Fibroblast of lung (primary cell): Measurements from ENCODE around the gene CTRL.

Experiments used
- EZH2 ChIP-seq: IDR thresholded peaks from 2 replicates; pipeline ENCODE4 v1.5.1; 2012; ENCODE audit warnings: low read length, control low read depth, mild to moderate bottlenecking; ENCODE audit errors: missing control alignments
- TF ChIP-seq, protein P1 (sequence below), 2 donors: IDR thresholded peaks in 1 of 2; conservative IDR thresholded peaks in 1 of 2; 1 replicate in 1 of 2; 2 replicates in 1 of 2; pipeline ENCODE4 v1.5.1; 2011 to 2012; ENCODE audit warnings: low read length in 2 of 2, control low read depth in 1 of 2, inconsistent platforms in 1 of 2, low read depth in 1 of 2, mild to moderate bottlenecking in 1 of 2

DNA sequence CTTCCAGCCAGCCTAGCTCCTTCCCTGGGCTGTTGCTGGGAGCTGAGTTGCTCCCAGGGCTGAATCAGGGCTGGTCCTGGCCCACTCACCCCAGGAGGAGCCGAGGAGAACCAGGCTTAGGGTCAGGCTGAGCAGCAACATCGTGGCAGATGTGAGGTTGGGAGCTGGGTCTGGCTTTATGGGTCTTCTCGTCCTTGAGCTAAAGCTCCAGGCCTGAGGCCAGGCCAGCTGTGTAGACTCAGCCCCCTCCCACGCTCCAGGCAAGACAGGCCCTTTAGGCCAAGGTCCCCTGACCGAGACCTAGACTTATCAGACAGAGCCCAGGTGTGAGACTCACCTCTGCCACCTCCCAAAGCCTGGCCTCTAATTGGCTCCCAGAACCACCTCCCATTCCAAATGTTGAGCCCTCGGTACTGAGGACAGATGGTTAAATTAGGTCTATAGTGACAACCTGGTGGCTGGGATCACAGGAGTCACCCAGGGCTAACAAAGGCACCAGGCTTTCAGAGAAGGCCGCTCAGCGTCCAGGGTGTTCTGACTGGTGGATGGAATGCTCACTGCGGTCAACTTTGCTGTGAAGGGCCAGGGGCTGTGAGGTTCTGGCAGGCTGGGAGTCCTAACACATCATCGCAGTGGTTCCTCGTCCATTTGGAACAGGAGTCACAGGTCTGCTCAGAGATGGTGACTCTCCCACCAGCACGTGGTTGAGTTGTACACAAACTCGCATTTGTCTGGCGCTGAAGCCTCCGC, at the start of gene CTRL:
- TF ChIP-seq, protein P1, sequence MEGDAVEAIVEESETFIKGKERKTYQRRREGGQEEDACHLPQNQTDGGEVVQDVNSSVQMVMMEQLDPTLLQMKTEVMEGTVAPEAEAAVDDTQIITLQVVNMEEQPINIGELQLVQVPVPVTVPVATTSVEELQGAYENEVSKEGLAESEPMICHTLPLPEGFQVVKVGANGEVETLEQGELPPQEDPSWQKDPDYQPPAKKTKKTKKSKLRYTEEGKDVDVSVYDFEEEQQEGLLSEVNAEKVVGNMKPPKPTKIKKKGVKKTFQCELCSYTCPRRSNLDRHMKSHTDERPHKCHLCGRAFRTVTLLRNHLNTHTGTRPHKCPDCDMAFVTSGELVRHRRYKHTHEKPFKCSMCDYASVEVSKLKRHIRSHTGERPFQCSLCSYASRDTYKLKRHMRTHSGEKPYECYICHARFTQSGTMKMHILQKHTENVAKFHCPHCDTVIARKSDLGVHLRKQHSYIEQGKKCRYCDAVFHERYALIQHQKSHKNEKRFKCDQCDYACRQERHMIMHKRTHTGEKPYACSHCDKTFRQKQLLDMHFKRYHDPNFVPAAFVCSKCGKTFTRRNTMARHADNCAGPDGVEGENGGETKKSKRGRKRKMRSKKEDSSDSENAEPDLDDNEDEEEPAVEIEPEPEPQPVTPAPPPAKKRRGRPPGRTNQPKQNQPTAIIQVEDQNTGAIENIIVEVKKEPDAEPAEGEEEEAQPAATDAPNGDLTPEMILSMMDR (conservative IDR thresholded peaks at IDR 0.05 in 1 of 2, IDR thresholded peaks at IDR 0.05 in 1 of 2; ENCODE audit: low read depth in 1 of 2, low read length in 2 of 2), result peak; percentile 18 to 32
- no peak for TF ChIP-seq EZH2
